Caco-2 (cell line): Measurements from ENCODE around the gene DNAJC24. TPM values are rescaled to one million over a fixed set of nuclear protein-coding genes. Genes with fewer than 3 reads are reported as not detected.

ENCODE experiments used
- BruUV-seq: library from RNA; stranded (reverse); fragments of 400-500 nt; replicated peaks from 2 replicates; lab custom pipeline; 2021; lab: Mats Ljungman, UMichigan
- CTCF ChIA-PET: fragments of 300-600 bp; sonication (Branson Sonifier 250); formaldehyde crosslinking; loops from one replicate; lab custom pipeline; 2022; ENCODE audit warnings: antibody characterized with exemption; lab: Charles Lee
- POLR2A ChIA-PET: fragments of 300-600 bp; sonication (Branson Sonifier 250); formaldehyde crosslinking; loops from one replicate; lab custom pipeline; 2022; ENCODE audit warnings: antibody characterized with exemption; lab: Charles Lee
- DNase-seq, 2 experiments: peaks; one replicate each; pipeline versions ENCODE4 v3.0.0 to v3.0.0-alpha.2; 2020 to 2022
- H3K27me3 ChIP-seq: replicated peaks from 2 replicates; pipeline ENCODE4 v1.6.0; 2011; ENCODE audit warnings: low read length; ENCODE audit not compliant: control insufficient read depth, insufficient read depth
- H3K36me3 ChIP-seq: 2 replicates; pipeline ENCODE4 v1.5.1; 2011; ENCODE audit warnings: low read length; ENCODE audit not compliant: control insufficient read depth, insufficient read depth
- H3K4me1 ChIP-seq: fragments of 250-450 bp; sonication (Bioruptor Pico); 2 replicates; pipeline ENCODE4 v1.5.1; 2020; ENCODE audit warnings: mild to moderate bottlenecking
- H3K4me3 ChIP-seq: 2 replicates; pipeline ENCODE4 v1.5.1; 2011; ENCODE audit warnings: low read depth, mild to moderate bottlenecking, control low read depth, low read length
- H3K9me3 ChIP-seq: fragments of 250-450 bp; sonication (Bioruptor Pico); 2 replicates; pipeline ENCODE4 v1.5.1; 2020; ENCODE audit warnings: mild to moderate bottlenecking, moderate library complexity
- H3K27ac Mint-ChIP-seq: one replicate; pipeline ENCODE4 v1.8.0; 2022; ENCODE audit warnings: mixed read lengths; ENCODE audit not compliant: unreplicated experiment
- H3K27me3 Mint-ChIP-seq: one replicate; pipeline ENCODE4 v1.8.0; 2022; ENCODE audit warnings: mixed read lengths; ENCODE audit not compliant: insufficient read depth, unreplicated experiment
- H3K36me3 Mint-ChIP-seq: one replicate; pipeline ENCODE4 v1.8.0; 2022; ENCODE audit warnings: mild to moderate bottlenecking, mixed read lengths; ENCODE audit not compliant: insufficient read depth, unreplicated experiment
- H3K4me1 Mint-ChIP-seq: one replicate; pipeline ENCODE4 v1.8.0; 2022; ENCODE audit warnings: low read depth, mixed read lengths; ENCODE audit not compliant: unreplicated experiment
- H3K4me3 Mint-ChIP-seq: one replicate; pipeline ENCODE4 v1.8.0; 2022; ENCODE audit warnings: mild to moderate bottlenecking, moderate library complexity, mixed read lengths; ENCODE audit not compliant: unreplicated experiment
- H3K9me3 Mint-ChIP-seq: one replicate; pipeline ENCODE4 v1.8.0; 2022; ENCODE audit warnings: mixed read lengths; ENCODE audit not compliant: unreplicated experiment
- intact Hi-C: fragments of 100-400 bp; cut with micrococcal nuclease; formaldehyde crosslinking; loops from one replicate; pipeline ENCODE4 v1.10.0; 2022; ENCODE audit not compliant: unreplicated experiment
- total RNA-seq: library from RNA; stranded (reverse); gene quantifications from 2 replicates; pipeline ENCODE4 v1.2.3, GENCODE V29; 2022
- TF ChIP-seq, protein P1 (sequence below), 2 experiments: fragments of 200-600 bp in 1 of 2; IDR thresholded peaks; 1 replicate in 1 of 2; 2 replicates in 1 of 2; pipeline versions ENCODE4 v1.5.1 to v1.8.0; 2011 to 2022; ENCODE audit warnings: antibody characterized with exemption in 1 of 2, control low read depth in 1 of 2, inconsistent platforms in 1 of 2, low read depth in 1 of 2, low read length in 1 of 2, mild to moderate bottlenecking in 1 of 2, moderate library complexity in 1 of 2; ENCODE audit not compliant: insufficient read depth in 1 of 2, severe bottlenecking in 1 of 2, unreplicated experiment in 1 of 2

DNAJC24 gene
- total RNA-seq, 1 experiment from 2014 or later = 14.8 TPM

DNA sequence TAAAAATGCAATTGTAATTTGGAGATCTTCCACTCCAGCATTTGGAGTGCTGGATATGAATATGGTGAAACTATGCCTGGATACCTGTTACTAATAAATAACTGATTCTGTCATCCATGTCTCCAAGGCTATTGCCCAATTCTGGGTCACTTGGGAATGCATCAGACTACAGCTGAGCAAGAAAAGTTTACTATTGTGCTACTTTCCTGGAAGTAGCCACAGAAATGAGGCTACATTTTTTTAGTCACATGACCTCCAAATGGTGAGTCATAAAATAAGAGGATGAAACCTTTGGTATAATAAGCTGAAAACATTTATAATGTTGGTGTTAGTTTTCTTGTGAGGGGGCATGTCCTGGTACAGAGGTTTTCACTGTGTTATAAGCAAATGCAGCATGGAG is 44.5 kb upstream of the DNAJC24 start:
- Histone ChIP-seq H3K9me3 (no peaks in the 10 kb centered on the region), H3K4me1 (no peaks in the 10 kb centered on the region), H3K4me3 (no peak overlapping the region), H3K27me3 (no peaks in the 10 kb centered on the region), H3K36me3 (no peaks in the 10 kb centered on the region)
- Mint-ChIP-seq H3K4me3 (no peak overlapping the region), H3K9me3 (no peaks in the 10 kb centered on the region), H3K4me1 (no peaks in the 10 kb centered on the region), H3K27ac (no peak overlapping the region), H3K27me3 (peaks cover 2% of the 10 kb centered on the region), H3K36me3 (no peaks in the 10 kb centered on the region)
- intact Hi-C loops = no loop called here
- no TSS peak for BruUV-seq
- DNase-seq = no peak
- TF ChIP-seq, protein P1, sequence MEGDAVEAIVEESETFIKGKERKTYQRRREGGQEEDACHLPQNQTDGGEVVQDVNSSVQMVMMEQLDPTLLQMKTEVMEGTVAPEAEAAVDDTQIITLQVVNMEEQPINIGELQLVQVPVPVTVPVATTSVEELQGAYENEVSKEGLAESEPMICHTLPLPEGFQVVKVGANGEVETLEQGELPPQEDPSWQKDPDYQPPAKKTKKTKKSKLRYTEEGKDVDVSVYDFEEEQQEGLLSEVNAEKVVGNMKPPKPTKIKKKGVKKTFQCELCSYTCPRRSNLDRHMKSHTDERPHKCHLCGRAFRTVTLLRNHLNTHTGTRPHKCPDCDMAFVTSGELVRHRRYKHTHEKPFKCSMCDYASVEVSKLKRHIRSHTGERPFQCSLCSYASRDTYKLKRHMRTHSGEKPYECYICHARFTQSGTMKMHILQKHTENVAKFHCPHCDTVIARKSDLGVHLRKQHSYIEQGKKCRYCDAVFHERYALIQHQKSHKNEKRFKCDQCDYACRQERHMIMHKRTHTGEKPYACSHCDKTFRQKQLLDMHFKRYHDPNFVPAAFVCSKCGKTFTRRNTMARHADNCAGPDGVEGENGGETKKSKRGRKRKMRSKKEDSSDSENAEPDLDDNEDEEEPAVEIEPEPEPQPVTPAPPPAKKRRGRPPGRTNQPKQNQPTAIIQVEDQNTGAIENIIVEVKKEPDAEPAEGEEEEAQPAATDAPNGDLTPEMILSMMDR (IDR thresholded peaks at IDR 0.05; ENCODE audit: insufficient read depth in 1 of 2, low read depth in 1 of 2, low read length in 1 of 2, severe bottlenecking in 1 of 2, unreplicated experiment in 1 of 2) = no peak
- ChIA-PET CTCF (no interaction called here), POLR2A (no interaction called here)

- Histone ChIP-seq H3K9me3 (no peaks in the 10 kb centered on the region; the same call in 1 of the 2 replicates), H3K36me3 (no peaks in the 10 kb centered on the region), H3K4me1 (no peaks in the 10 kb centered on the region), H3K27me3 (no peaks in the 10 kb centered on the region), H3K4me3 (no peak overlapping the region)
- no TSS peak for BruUV-seq
- Mint-ChIP-seq H3K27ac (no peak overlapping the region), H3K36me3 (no peaks in the 10 kb centered on the region), H3K4me1 (no peaks in the 10 kb centered on the region), H3K9me3 (no peaks in the 10 kb centered on the region), H3K4me3 (no peak overlapping the region), H3K27me3 (peaks cover 2% of the 10 kb centered on the region)
- intact Hi-C loops = no loop called here
- no peak for DNase-seq
- ChIA-PET POLR2A (no interaction called here), CTCF (no interaction called here)
- TF ChIP-seq, protein P1 (IDR thresholded peaks at IDR 0.05; ENCODE audit: insufficient read depth in 1 of 2, low read depth in 1 of 2, low read length in 1 of 2, severe bottlenecking in 1 of 2, unreplicated experiment in 1 of 2) = no peak
Observed at GRCh38 chr11:31326470-31327148, 43.1 kb upstream of the DNAJC24 start.

- Mint-ChIP-seq H3K4me3 (no peak overlapping the region), H3K27me3 (peaks cover 7% of the 10 kb centered on the region), H3K27ac (no peak overlapping the region), H3K9me3 (no peaks in the 10 kb centered on the region), H3K4me1 (no peaks in the 10 kb centered on the region), H3K36me3 (no peaks in the 10 kb centered on the region)
- ChIA-PET CTCF (no interaction called here), POLR2A (no interaction called here)
- Histone ChIP-seq H3K9me3 (no peaks in the 10 kb centered on the region; the same call in 1 of the 2 replicates), H3K4me3 (no peak overlapping the region), H3K27me3 (no peaks in the 10 kb centered on the region), H3K36me3 (no peaks in the 10 kb centered on the region), H3K4me1 (no peaks in the 10 kb centered on the region)
- no peak for DNase-seq
- TF ChIP-seq, protein P1 (IDR thresholded peaks at IDR 0.05; ENCODE audit: insufficient read depth in 1 of 2, low read depth in 1 of 2, low read length in 1 of 2, severe bottlenecking in 1 of 2, unreplicated experiment in 1 of 2) = no peak
- intact Hi-C loops = no loop called here
- BruUV-seq = no TSS peak
Observed at GRCh38 chr11:31327417-31327816, 42.2 kb upstream of the DNAJC24 start.
